Gastroesophageal sphincter (tissue), 3 donors: ENCODE results near the gene EIF4EBP2.

Experiments
- CTCF ChIP-seq, 4 experiments: fragments of 200-600 bp in 2 of 4; fragments of 450-650 bp in 2 of 4; sonication (generic) in 1 of 4; IDR thresholded peaks; one replicate each; pipeline ENCODE4 v1.5.1; 2017 to 2019; ENCODE audit warnings: antibody characterized with exemption in 4 of 4, mild to moderate bottlenecking in 2 of 4, moderate library complexity in 2 of 4
- POLR2A ChIP-seq, 2 donors: fragments of 450-650 bp; IDR thresholded peaks; one replicate each; pipeline ENCODE4 v1.6.1; 2017; ENCODE audit warnings: antibody characterized with exemption in 2 of 2, mild to moderate bottlenecking in 2 of 2, moderate library complexity in 1 of 2
- POLR2AphosphoS5 ChIP-seq: sonication (generic); formaldehyde crosslinking; IDR thresholded peaks from one replicate; pipeline ENCODE4 v1.6.1; 2017; ENCODE audit warnings: antibody characterized with exemption

GRCh38 chr10:70355051-70356021, 48.6 kb upstream of the EIF4EBP2 start:
- TF ChIP-seq POLR2AphosphoS5 (no peak), CTCF (IDR thresholded peaks at IDR 0.05) (no peak), POLR2A (IDR thresholded peaks at IDR 0.05) (no peak)
